ENCODE data around the gene ALK.

ALK gene

DNA sequence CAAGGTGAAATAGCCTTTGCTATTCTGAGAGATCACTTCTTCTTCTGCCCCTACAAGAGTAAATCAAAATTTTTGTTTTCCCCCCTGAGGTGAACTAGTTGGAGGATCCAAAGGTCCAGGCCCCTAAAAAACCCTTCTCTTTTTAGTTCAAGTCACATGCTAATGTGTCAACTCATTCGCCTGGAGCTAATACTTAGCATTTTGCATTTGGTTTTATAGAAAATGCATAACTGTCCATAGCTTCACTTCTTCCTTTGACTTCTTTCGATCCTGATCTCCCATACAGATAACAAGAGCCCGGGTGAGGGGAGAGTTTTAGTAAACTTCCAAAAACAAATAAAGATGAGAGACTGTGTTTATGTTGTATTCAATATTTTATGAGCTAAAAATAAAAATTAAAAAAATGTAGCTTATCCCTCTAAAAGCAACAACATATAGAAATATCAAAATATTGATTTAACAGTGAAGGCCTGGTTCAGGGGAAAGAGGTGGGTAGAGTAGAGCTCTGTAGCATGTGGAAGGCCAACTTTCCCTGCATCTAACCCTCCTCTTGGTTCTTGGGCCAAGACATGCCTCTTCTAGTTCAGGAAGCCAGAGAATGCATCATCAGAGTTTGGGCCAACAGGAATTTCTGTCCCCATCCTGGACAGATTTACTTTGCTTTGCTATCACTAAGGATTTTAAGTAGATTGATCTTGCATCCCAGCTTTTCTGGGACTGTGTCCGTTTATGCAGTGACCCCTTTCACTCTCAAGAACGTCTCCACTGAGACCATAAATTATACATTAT lies 333.8 kb downstream of the ALK start:
- H3K4me3 ChIP-seq (ENCODE audit: low read depth, low read length) = no peak overlapping the region
- TF ChIP-seq, protein P1, sequence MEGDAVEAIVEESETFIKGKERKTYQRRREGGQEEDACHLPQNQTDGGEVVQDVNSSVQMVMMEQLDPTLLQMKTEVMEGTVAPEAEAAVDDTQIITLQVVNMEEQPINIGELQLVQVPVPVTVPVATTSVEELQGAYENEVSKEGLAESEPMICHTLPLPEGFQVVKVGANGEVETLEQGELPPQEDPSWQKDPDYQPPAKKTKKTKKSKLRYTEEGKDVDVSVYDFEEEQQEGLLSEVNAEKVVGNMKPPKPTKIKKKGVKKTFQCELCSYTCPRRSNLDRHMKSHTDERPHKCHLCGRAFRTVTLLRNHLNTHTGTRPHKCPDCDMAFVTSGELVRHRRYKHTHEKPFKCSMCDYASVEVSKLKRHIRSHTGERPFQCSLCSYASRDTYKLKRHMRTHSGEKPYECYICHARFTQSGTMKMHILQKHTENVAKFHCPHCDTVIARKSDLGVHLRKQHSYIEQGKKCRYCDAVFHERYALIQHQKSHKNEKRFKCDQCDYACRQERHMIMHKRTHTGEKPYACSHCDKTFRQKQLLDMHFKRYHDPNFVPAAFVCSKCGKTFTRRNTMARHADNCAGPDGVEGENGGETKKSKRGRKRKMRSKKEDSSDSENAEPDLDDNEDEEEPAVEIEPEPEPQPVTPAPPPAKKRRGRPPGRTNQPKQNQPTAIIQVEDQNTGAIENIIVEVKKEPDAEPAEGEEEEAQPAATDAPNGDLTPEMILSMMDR (IDR thresholded peaks at IDR 0.05; ENCODE audit: borderline replicate concordance, insufficient read depth, low read depth, low read length) = no peak

- TF ChIP-seq, protein P1 (IDR thresholded peaks at IDR 0.05; ENCODE audit: borderline replicate concordance, insufficient read depth, low read depth, low read length) = no peak
- H3K4me3 ChIP-seq (ENCODE audit: low read depth, low read length) = no peak overlapping the region
These were observed 334.5 kb downstream of the ALK start for GRCh38 chr2:29586919-29587318.

GRCh38 chr2:29583548-29584156 lies 337.7 kb downstream of the ALK start:
- no peak overlapping the region for H3K4me3 ChIP-seq (ENCODE audit: low read depth, low read length)
- TF ChIP-seq, protein P1 (IDR thresholded peaks at IDR 0.05; ENCODE audit: borderline replicate concordance, insufficient read depth, low read depth, low read length) = no peak

- TF ChIP-seq, protein P1 (IDR thresholded peaks at IDR 0.05; ENCODE audit: borderline replicate concordance, insufficient read depth, low read depth, low read length) = no peak
- H3K4me3 ChIP-seq (ENCODE audit: low read depth, low read length) = no peak overlapping the region
These were observed 338.3 kb downstream of the ALK start for GRCh38 chr2:29583104-29583503.

DNA sequence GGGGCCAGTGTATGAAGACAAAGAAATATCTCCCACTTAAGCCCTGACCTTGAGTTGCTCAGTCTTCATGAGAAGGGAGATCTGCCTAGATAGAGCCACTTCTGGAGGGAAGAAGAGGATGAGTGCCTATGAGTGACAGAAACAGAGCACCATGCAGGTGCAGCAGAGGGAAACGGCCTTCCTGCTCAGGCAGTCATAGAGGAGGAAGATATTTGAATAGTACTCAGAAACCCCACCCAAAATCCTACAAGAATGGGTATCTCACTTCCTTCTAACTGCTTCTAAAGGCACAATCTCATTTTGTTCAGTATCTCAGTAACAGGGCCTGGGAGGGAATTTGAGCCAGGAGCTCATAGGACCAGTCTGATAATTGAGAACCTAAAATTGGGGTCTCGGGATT lies 339.3 kb downstream of the ALK start:
- no peak overlapping the region for H3K4me3 ChIP-seq (ENCODE audit: low read depth, low read length)
- TF ChIP-seq, protein P1 (IDR thresholded peaks at IDR 0.05; ENCODE audit: borderline replicate concordance, insufficient read depth, low read depth, low read length) = no peak

DNA sequence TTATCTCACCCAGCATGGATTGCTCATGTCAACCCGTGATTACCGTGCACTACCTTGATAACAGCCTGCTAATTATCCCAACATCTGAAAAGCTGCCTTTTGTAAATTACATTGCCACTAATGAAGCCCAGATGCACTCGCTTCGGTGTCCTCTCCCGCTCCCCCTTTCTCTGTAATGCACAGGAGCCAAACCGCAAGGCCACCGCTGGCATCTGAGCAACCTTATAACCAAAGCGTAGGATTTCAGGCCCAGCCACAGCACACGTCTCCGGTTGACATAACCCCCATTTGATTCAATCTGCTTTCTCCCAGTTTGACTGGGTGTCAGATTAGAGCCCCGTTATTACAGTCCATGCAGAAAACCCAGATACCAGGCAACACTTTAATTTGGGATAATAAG lies 341.2 kb downstream of the ALK start:
- TF ChIP-seq, protein P1 (IDR thresholded peaks at IDR 0.05; ENCODE audit: borderline replicate concordance, insufficient read depth, low read depth, low read length) = no peak
- H3K4me3 ChIP-seq (ENCODE audit: low read depth, low read length) = no peak overlapping the region
